Nephron (organoid): ENCODE results near the gene SALL3.

Experiments
- H3K27ac Mint-ChIP-seq, 3 experiments: 2 replicates each; pipeline ENCODE4 v1.8.0; 2020; ENCODE audit warnings: mixed read lengths in 3 of 3, mild to moderate bottlenecking in 2 of 3, moderate library complexity in 1 of 3
- H3K27me3 Mint-ChIP-seq: 2 replicates; pipeline ENCODE4 v1.8.0; 2021; ENCODE audit warnings: low read depth, mild to moderate bottlenecking, moderate library complexity, mixed read lengths
- H3K36me3 Mint-ChIP-seq: 2 replicates; pipeline ENCODE4 v1.8.0; 2020; ENCODE audit warnings: low read depth, mixed read lengths
- H3K4me1 Mint-ChIP-seq: 2 replicates; pipeline ENCODE4 v1.8.0; 2020; ENCODE audit warnings: mixed read lengths
- H3K4me3 Mint-ChIP-seq, 3 experiments: 2 replicates each; pipeline ENCODE4 v1.8.0; 2020; ENCODE audit warnings: mild to moderate bottlenecking in 3 of 3, mixed read lengths in 3 of 3, moderate library complexity in 2 of 3
- H3K9me3 Mint-ChIP-seq: 2 replicates; pipeline ENCODE4 v1.8.0; 2020; ENCODE audit warnings: mixed read lengths
- CTCF ChIP-seq, 3 experiments: fragments of 200-600 bp; sonication (generic); IDR thresholded peaks; one replicate each; pipeline ENCODE4 v1.5.0; 2021; ENCODE audit warnings: antibody characterized with exemption in 3 of 3; ENCODE audit not compliant: unreplicated experiment in 3 of 3

SALL3 gene

GRCh38 chr18:79006106-79006795 lies 26.6 kb downstream of the SALL3 start:
- H3K4me3 Mint-ChIP-seq, result no peak overlapping the region

GRCh38 chr18:79007440-79007839 lies 27.8 kb downstream of the SALL3 start:
- Mint-ChIP-seq H3K27ac (no peak overlapping the region), H3K4me3 (no peak overlapping the region), H3K9me3 (peaks cover 5% of the 10 kb centered on the region), H3K27me3 (no peaks in the 10 kb centered on the region), H3K36me3 (no peaks in the 10 kb centered on the region), H3K4me1 (no peaks in the 10 kb centered on the region)
- no peak for TF ChIP-seq CTCF (IDR thresholded peaks at IDR 0.05; ENCODE audit: unreplicated experiment in 3 of 3)

More at GRCh38 chr18:79006106-79006795, 26.6 kb downstream of the SALL3 start:
- Mint-ChIP-seq H3K36me3 (no peaks in the 10 kb centered on the region), H3K27me3 (no peaks in the 10 kb centered on the region), H3K27ac (no peak overlapping the region), H3K4me1 (no peaks in the 10 kb centered on the region), H3K9me3 (peaks cover 5% of the 10 kb centered on the region)
- no peak for TF ChIP-seq CTCF (IDR thresholded peaks at IDR 0.05; ENCODE audit: unreplicated experiment in 3 of 3)

- Mint-ChIP-seq H3K27ac (no peak overlapping the region), H3K9me3 (peaks cover 5% of the 10 kb centered on the region), H3K27me3 (no peaks in the 10 kb centered on the region), H3K4me3 (no peak overlapping the region), H3K36me3 (no peaks in the 10 kb centered on the region), H3K4me1 (no peaks in the 10 kb centered on the region)
- no peak for TF ChIP-seq CTCF (IDR thresholded peaks at IDR 0.05; ENCODE audit: unreplicated experiment in 3 of 3)
Observed at GRCh38 chr18:79008356-79008940, 28.8 kb downstream of the SALL3 start.

- Mint-ChIP-seq H3K36me3 (no peaks in the 10 kb centered on the region), H3K4me3 (no peak overlapping the region), H3K27ac (no peak overlapping the region), H3K4me1 (no peaks in the 10 kb centered on the region), H3K27me3 (no peaks in the 10 kb centered on the region), H3K9me3 (peaks cover 5% of the 10 kb centered on the region)
- no peak for TF ChIP-seq CTCF (IDR thresholded peaks at IDR 0.05; ENCODE audit: unreplicated experiment in 3 of 3)
Observed at GRCh38 chr18:79010802-79011201, 31.2 kb downstream of the SALL3 start.

GRCh38 chr18:79011300-79011870 lies 31.8 kb downstream of the SALL3 start:
- no peak for TF ChIP-seq CTCF (IDR thresholded peaks at IDR 0.05; ENCODE audit: unreplicated experiment in 3 of 3)
- Mint-ChIP-seq H3K4me3 (no peak overlapping the region), H3K27ac (no peak overlapping the region), H3K27me3 (no peaks in the 10 kb centered on the region), H3K36me3 (no peaks in the 10 kb centered on the region), H3K9me3 (peaks cover 5% of the 10 kb centered on the region), H3K4me1 (no peaks in the 10 kb centered on the region)
